Astrocyte of the cerebellum (primary cell): Measurements from ENCODE around the gene TM7SF2.
A peak's percentile ranks its signal among the peaks of the same experiment; 100 is the strongest.

Experiments used
- DNase-seq: peaks from one replicate; pipeline ENCODE4 v3.0.0-alpha.2; 2011; ENCODE audit warnings: low read depth
- H3K4me3 ChIP-seq: 2 replicates; pipeline ENCODE4 v1.5.1; 2011; ENCODE audit warnings: mild to moderate bottlenecking, low read depth, low read length, moderate library complexity
- CTCF ChIP-seq: IDR thresholded peaks from 2 replicates; pipeline ENCODE4 v1.5.1; 2012; ENCODE audit warnings: low read length, low read depth, moderate library complexity, mild to moderate bottlenecking; ENCODE audit errors: missing control alignments
- in situ Hi-C: cut with HindIII; loops from 2 replicates; pipeline ENCODE4 v1.10.0; 2017; ENCODE audit warnings: low sequenced_read_pairs

Gene TM7SF2

GRCh38 chr11:65132238-65132987, 20.7 kb downstream of the TM7SF2 start:
- peak overlapping the region; percentile 78 for H3K4me3 ChIP-seq
- in situ Hi-C loops, result no loop called here
- TF ChIP-seq CTCF, result no peak
- no peak for DNase-seq

- no peak for DNase-seq
- H3K4me3 ChIP-seq, result peak overlapping the region; percentile 78
- in situ Hi-C loops, result no loop called here
- TF ChIP-seq CTCF, result no peak
These were observed 21.5 kb downstream of the TM7SF2 start for GRCh38 chr11:65132988-65133700.

- H3K4me3 ChIP-seq, result peak overlapping the region; percentile 78
- no peak for TF ChIP-seq CTCF
- DNase-seq, result no peak
- in situ Hi-C loops, result no loop called here
These were observed 22.1 kb downstream of the TM7SF2 start for GRCh38 chr11:65133724-65134123.

- peak; percentile 60 for DNase-seq
- no peak for TF ChIP-seq CTCF
- in situ Hi-C loops, result no loop called here
- peak within 1 kb of the TSS; percentile 78 for H3K4me3 ChIP-seq
These were observed 22.7 kb downstream of the TM7SF2 start, which contains the start of gene SYVN1 for GRCh38 chr11:65134240-65134951. TSS of gene SYVN1 (minus strand) at chr11:65134519. CDS start at chr11:65133601, 918 bp downstream.

- no peak for TF ChIP-seq CTCF
- in situ Hi-C loops, result no loop called here
- DNase-seq, result peak; percentile 94
These were observed 23.4 kb downstream of the TM7SF2 start for GRCh38 chr11:65134952-65135632.

GRCh38 chr11:65135633-65136145, 24.0 kb downstream of the TM7SF2 start:
- in situ Hi-C loops, result no loop called here
- peak overlapping the region; percentile 78 for H3K4me3 ChIP-seq
- DNase-seq, result no peak
- no peak for TF ChIP-seq CTCF

More at GRCh38 chr11:65134952-65135632, 23.4 kb downstream of the TM7SF2 start:
- peak overlapping the region; percentile 78 for H3K4me3 ChIP-seq
